Measurements from ENCODE around the gene MAP4K3. TPM values are rescaled to one million over a fixed set of nuclear protein-coding genes. Genes with fewer than 3 reads are reported as not detected.
A peak's percentile ranks its signal among the peaks of the same experiment; 100 is the strongest.

The MAP4K3 gene
- total RNA-seq, 2 experiments from 2014 or later: 12.4 to 17.5 TPM

DNA sequence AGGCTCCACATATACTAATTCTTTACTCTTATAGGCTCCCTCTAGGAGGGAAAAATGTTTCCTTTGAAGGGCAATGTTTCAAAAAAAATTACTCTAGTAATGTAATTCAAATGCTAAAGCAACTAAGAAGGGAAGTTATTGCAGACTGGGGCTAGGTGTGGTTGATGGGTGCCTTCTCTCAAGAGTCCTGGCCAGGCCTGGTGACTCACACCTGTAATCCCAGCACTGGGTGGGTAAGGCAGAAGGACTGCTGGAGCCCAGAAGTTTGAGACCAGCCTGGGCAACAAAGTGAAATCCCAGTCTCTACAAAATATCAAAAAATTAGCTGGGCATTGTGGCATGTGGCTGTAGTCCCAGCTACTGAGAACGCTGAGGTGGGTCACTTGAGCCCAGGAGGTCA lies 162.1 kb downstream of the MAP4K3 start:
- POLR2A ChIA-PET: interaction anchor here (0.7 to 1.2 kb wide), 5 partner anchors 8 to 483 kb away, joined by 3 to 4 read pairs (median 3); no protein-coding TSS in a partner anchor
- Histone ChIP-seq H3K36me3 (ENCODE audit: insufficient read depth, low read length) (peaks cover 31% of the 10 kb centered on the region), H3K79me2 (ENCODE audit: insufficient read depth, low read depth, low read length) (no peaks in the 10 kb centered on the region), H2AFZ (ENCODE audit: low read length) (no peak overlapping the region), H3K4me2 (ENCODE audit: low read length) (no peak overlapping the region), H3K9me3 (ENCODE audit: low read length) (no peaks in the 10 kb centered on the region), H3K4me1 (ENCODE audit: insufficient read depth, low read length, poor library complexity, severe bottlenecking) (no peaks in the 10 kb centered on the region), H3K4me3 (ENCODE audit: low read depth, low read length, poor library complexity, severe bottlenecking) (no peak overlapping the region), H4K20me1 (ENCODE audit: insufficient read depth, low read length) (no peaks in the 10 kb centered on the region), H3K27ac (ENCODE audit: low read depth, low read length, poor library complexity, severe bottlenecking) (no peak overlapping the region), H3K9me2 (ENCODE audit: insufficient read depth, low read length) (no peaks in the 10 kb centered on the region)
- DNase-seq (ENCODE audit: low spot score): no peak
- no peak for TF ChIP-seq EZH2phosphoT487 (IDR thresholded peaks at IDR 0.05; ENCODE audit: borderline replicate concordance, low read depth, low read length)
- TF ChIP-seq, protein P1, sequence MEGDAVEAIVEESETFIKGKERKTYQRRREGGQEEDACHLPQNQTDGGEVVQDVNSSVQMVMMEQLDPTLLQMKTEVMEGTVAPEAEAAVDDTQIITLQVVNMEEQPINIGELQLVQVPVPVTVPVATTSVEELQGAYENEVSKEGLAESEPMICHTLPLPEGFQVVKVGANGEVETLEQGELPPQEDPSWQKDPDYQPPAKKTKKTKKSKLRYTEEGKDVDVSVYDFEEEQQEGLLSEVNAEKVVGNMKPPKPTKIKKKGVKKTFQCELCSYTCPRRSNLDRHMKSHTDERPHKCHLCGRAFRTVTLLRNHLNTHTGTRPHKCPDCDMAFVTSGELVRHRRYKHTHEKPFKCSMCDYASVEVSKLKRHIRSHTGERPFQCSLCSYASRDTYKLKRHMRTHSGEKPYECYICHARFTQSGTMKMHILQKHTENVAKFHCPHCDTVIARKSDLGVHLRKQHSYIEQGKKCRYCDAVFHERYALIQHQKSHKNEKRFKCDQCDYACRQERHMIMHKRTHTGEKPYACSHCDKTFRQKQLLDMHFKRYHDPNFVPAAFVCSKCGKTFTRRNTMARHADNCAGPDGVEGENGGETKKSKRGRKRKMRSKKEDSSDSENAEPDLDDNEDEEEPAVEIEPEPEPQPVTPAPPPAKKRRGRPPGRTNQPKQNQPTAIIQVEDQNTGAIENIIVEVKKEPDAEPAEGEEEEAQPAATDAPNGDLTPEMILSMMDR (conservative IDR thresholded peaks at IDR 0.05; ENCODE audit: low read length): no peak
- intact Hi-C loops (cut with micrococcal nuclease; ENCODE audit: unreplicated experiment): no loop called here
- BruUV-seq (replicated peaks): no TSS peak
- CTCF ChIA-PET (ENCODE audit: unreplicated experiment): no interaction called here

DNA sequence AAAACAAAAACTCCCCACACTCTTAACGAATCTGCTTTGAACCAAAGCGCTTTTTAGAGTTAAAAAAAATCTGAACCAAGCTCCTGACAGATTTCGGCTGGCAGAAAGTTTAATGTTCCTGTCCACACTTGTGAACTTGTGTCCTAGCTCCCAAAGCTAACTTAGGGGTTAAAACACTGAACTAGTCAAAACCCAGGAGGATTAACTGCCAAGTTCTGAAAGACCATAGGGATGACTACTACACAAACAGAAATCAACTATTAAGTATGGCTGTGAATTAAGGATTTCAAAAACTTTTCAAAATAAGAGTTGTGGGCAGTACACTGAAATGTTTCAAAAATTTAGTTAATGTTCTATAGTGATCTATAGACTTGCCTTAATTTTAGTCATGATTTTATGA lies 167.1 kb downstream of the MAP4K3 start:
- Histone ChIP-seq H3K4me1 (ENCODE audit: insufficient read depth, low read length, poor library complexity, severe bottlenecking) (peaks cover 20% of the 10 kb centered on the region), H3K4me2 (ENCODE audit: low read length) (no peak overlapping the region), H3K4me3 (ENCODE audit: low read depth, low read length, poor library complexity, severe bottlenecking) (no peak overlapping the region), H3K9me3 (ENCODE audit: low read length) (no peaks in the 10 kb centered on the region), H4K20me1 (ENCODE audit: insufficient read depth, low read length) (no peaks in the 10 kb centered on the region), H3K36me3 (ENCODE audit: insufficient read depth, low read length) (peaks cover 10% of the 10 kb centered on the region; the same call in 1 of the 2 replicates), H3K79me2 (ENCODE audit: insufficient read depth, low read depth, low read length) (no peaks in the 10 kb centered on the region), H3K27ac (ENCODE audit: low read depth, low read length, poor library complexity, severe bottlenecking) (no peak overlapping the region), H3K9me2 (ENCODE audit: insufficient read depth, low read length) (no peaks in the 10 kb centered on the region), H2AFZ (ENCODE audit: low read length) (no peak overlapping the region)
- POLR2A ChIA-PET: interaction anchor here (0.5 to 1.9 kb wide), 4 partner anchors 9 to 661 kb away, joined by 4 to 11 read pairs (median 6); no protein-coding TSS in a partner anchor
- CTCF ChIA-PET (ENCODE audit: unreplicated experiment): no interaction called here
- intact Hi-C loops (cut with micrococcal nuclease; ENCODE audit: unreplicated experiment): no loop called here
- no peak for TF ChIP-seq EZH2phosphoT487 (IDR thresholded peaks at IDR 0.05; ENCODE audit: borderline replicate concordance, low read depth, low read length)
- TF ChIP-seq, protein P1 (conservative IDR thresholded peaks at IDR 0.05; ENCODE audit: low read length): no peak
- no peak for DNase-seq (ENCODE audit: low spot score)
- no TSS peak for BruUV-seq (replicated peaks)

DNA sequence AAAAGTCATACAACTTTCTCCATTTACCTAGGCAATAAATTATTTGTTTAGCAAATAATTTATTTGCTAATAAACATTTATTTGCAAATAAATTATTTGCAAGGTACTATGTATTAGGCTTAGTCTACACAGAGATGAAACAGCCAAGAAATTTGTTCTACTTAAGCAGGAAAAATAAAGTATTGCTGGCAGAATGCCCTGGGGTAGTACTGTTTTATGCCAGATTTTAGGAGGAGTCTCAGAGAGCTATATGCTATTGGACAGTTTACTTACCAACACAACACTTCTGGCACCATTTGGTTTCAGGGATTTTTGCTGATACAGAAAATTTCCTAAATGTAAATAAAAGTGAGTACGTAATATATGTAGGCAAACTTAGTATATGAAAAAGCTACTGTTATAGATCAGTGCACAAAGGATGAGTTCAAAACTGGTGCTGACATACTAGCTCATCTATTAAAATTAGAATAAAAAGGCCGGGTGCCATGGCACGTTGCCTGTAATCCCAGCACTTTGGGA lies 170.1 kb downstream of the MAP4K3 start:
- no peaks in the 10 kb centered on the region for H3K9me2 ChIP-seq (ENCODE audit: insufficient read depth, low read length)
- H3K9me3 ChIP-seq (ENCODE audit: low read length): no peaks in the 10 kb centered on the region
- CTCF ChIA-PET (ENCODE audit: unreplicated experiment): interaction anchor here (1.0 kb wide), 1 partner anchor 511 kb away, joined by 3 read pairs; no protein-coding TSS in a partner anchor
- BruUV-seq (replicated peaks): no TSS peak
- H3K4me3 ChIP-seq (ENCODE audit: low read depth, low read length, poor library complexity, severe bottlenecking): no peak overlapping the region
- H3K4me2 ChIP-seq (ENCODE audit: low read length): no peak overlapping the region
- peaks cover 18% of the 10 kb centered on the region for H3K36me3 ChIP-seq (ENCODE audit: insufficient read depth, low read length)
- intact Hi-C loops (cut with micrococcal nuclease; ENCODE audit: unreplicated experiment): no loop called here
- no peaks in the 10 kb centered on the region for H3K79me2 ChIP-seq (ENCODE audit: insufficient read depth, low read depth, low read length)
- no peak for TF ChIP-seq EZH2phosphoT487 (IDR thresholded peaks at IDR 0.05; ENCODE audit: borderline replicate concordance, low read depth, low read length)
- TF ChIP-seq, protein P1 (conservative IDR thresholded peaks at IDR 0.05; ENCODE audit: low read length): no peak
- peak overlapping the region; percentile 77 for H3K27ac ChIP-seq (ENCODE audit: low read depth, low read length, poor library complexity, severe bottlenecking)
- no peak for DNase-seq (ENCODE audit: low spot score)
- H4K20me1 ChIP-seq (ENCODE audit: insufficient read depth, low read length): no peaks in the 10 kb centered on the region
- peaks cover 33% of the 10 kb centered on the region for H3K4me1 ChIP-seq (ENCODE audit: insufficient read depth, low read length, poor library complexity, severe bottlenecking)
- H2AFZ ChIP-seq (ENCODE audit: low read length): no peak overlapping the region
- POLR2A ChIA-PET: interaction anchor here (0.7 to 1.2 kb wide), 3 partner anchors 14 to 527 kb away, joined by 3 to 7 read pairs (median 5); no protein-coding TSS in a partner anchor
